Measurements from ENCODE around the gene CDH3. TPM values are rescaled to one million over a fixed set of nuclear protein-coding genes. Genes with fewer than 3 reads are reported as not detected.

The CDH3 gene
- total and polyA plus RNA-seq, 10 of the 15 experiments (the other 5 are each of a cell fraction or from before 2014, with no cell fraction given): 0.05 to 0.44 (median 0.12) TPM; not detected in 5

- CTCF ChIA-PET: interaction anchor here (0.6 to 3.6 kb wide), 2 partner anchors 89 to 692 kb away, joined by 3 to 14 read pairs; no protein-coding TSS in a partner anchor
- RAD21 ChIA-PET (ENCODE audit: unreplicated experiment): interaction anchor here (4.0 kb wide), 1 partner anchor 45 kb away, joined by 20 read pairs; no protein-coding TSS in a partner anchor
- H3K4me1 ChIP-seq (ENCODE audit: control insufficient read depth, insufficient read depth, low read length): peaks cover 7% of the 10 kb centered on the region
- no peak overlapping the region for H3K27ac ChIP-seq (ENCODE audit: control insufficient read depth, insufficient read depth)
- DNase-seq (ENCODE audit: low read depth, low spot score) (no peak), ATAC-seq (peak; percentile 86), FAIRE-seq (no peak)
- H3K79me2 ChIP-seq (ENCODE audit: control insufficient read depth, insufficient read depth, low read length): no peaks in the 10 kb centered on the region
- BruUV-seq (replicated peaks): no TSS peak
- H3K27me3 ChIP-seq (replicated peaks in 1 of 2; ENCODE audit: control insufficient read depth in 2 of 2, insufficient read depth in 2 of 2, low read length in 1 of 2): no peaks in the 10 kb centered on the region
- H3K9ac ChIP-seq (ENCODE audit: control insufficient read depth, insufficient read depth, low read length): no peak overlapping the region
- intact Hi-C loops (cut with micrococcal nuclease; ENCODE audit: unreplicated experiment): no loop called here
- H4K20me1 ChIP-seq (ENCODE audit: control insufficient read depth, insufficient read depth): no peaks in the 10 kb centered on the region
- no peak overlapping the region for H3K4me3 ChIP-seq
- WGBS (ENCODE audit: insufficient coverage, insufficient replicate concordance, low lambda C conversion rate, missing lambda C conversion rate): 13% methylated on average over 12 of the region's 14 CpGs
- H2AFZ ChIP-seq (ENCODE audit: control insufficient read depth, low read depth, low read length): peak overlapping the region; percentile 57
- peak overlapping the region; percentile 54 for H3K4me2 ChIP-seq (ENCODE audit: control insufficient read depth, insufficient read depth)
- no peaks in the 10 kb centered on the region; the same call in 2 of the 3 replicates for H3K9me3 ChIP-seq (replicated peaks; ENCODE audit: control insufficient read depth, insufficient read depth, low read length)
- SMC1A ChIA-PET (ENCODE audit: uncharacterized antibody, unreplicated experiment): interaction anchor here (0.7 to 2.4 kb wide), 5 partner anchors 10 to 89 kb away, joined by 3 to 7 read pairs (median 3); no protein-coding TSS in a partner anchor
- no peaks in the 10 kb centered on the region for H3K36me3 ChIP-seq (ENCODE audit: control insufficient read depth in 2 of 2, insufficient read depth in 2 of 2, low read length in 1 of 2)
- in situ Hi-C loops (cut with MboI): no loop called here
- POLR2A ChIA-PET: interaction anchor here (1.2 kb wide), 1 partner anchor 45 kb away, joined by 5 read pairs; no protein-coding TSS in a partner anchor
- peak; percentile 40; the same call in 1 of the 2 replicates for TF ChIP-seq RELB (IDR thresholded peaks at IDR 0.05; ENCODE audit: low read depth)
- peak in 1 of 2 experiments; percentile 90; a peak in 2 of 4 replicates for TF ChIP-seq ETV6 (conservative IDR thresholded peaks at IDR 0.05 in 1 of 2, IDR thresholded peaks at IDR 0.05 in 1 of 2; ENCODE audit: borderline replicate concordance in 1 of 2, low read depth in 1 of 2)
- peak; percentile 49; the same call in 1 of the 2 replicates for TF ChIP-seq MTA2 (IDR thresholded peaks at IDR 0.05; ENCODE audit: low read depth)
- TF ChIP-seq ATF7 (IDR thresholded peaks at IDR 0.05; ENCODE audit: low read depth): peak; percentile 19; the same call in 1 of the 2 replicates
- TF ChIP-seq IKZF2 (IDR thresholded peaks at IDR 0.05): peak; percentile 76 to 78
- TF ChIP-seq E2F4 (IDR thresholded peaks at IDR 0.05; ENCODE audit: low read depth, low read length): no peak
- no peak for TF ChIP-seq NFIC (IDR thresholded peaks at IDR 0.05; ENCODE audit: low read depth, low read length)
- no peak for TF ChIP-seq LARP7 (IDR thresholded peaks at IDR 0.05)
- peak; percentile 84; the same call in 1 of the 2 replicates for TF ChIP-seq SPI1 (IDR thresholded peaks at IDR 0.05; ENCODE audit: borderline replicate concordance, insufficient read depth, low read depth, low read length)
- TF ChIP-seq IKZF1 (conservative IDR thresholded peaks at IDR 0.05): peak; percentile 91
- TF ChIP-seq GATAD2B (conservative IDR thresholded peaks at IDR 0.05; ENCODE audit: low read depth): 0 out of 2 replicates have a peak, but pooled peaks have one; percentile 45
- peak; percentile 43 for TF ChIP-seq MEF2B (IDR thresholded peaks at IDR 0.05; ENCODE audit: partially characterized antibody, poor library complexity, severe bottlenecking)
- no peak for TF ChIP-seq MYB (IDR thresholded peaks at IDR 0.05; ENCODE audit: borderline replicate concordance, low read depth, low read length)
- no peak for TF ChIP-seq PML (IDR thresholded peaks at IDR 0.05; ENCODE audit: low read length)
- TF ChIP-seq CREM (IDR thresholded peaks at IDR 0.05; ENCODE audit: low read depth): peak; percentile 13; the same call in 1 of the 2 replicates
- TF ChIP-seq NR2F1 (conservative IDR thresholded peaks at IDR 0.05): no peak
- peak; percentile 85 for TF ChIP-seq EED (IDR thresholded peaks at IDR 0.05; ENCODE audit: low read depth)
- no peak for TF ChIP-seq SREBF2 (IDR thresholded peaks at IDR 0.05; ENCODE audit: low read length)
- peak; percentile 55; the same call in 1 of the 2 replicates for TF ChIP-seq DPF2 (IDR thresholded peaks at IDR 0.05)
- no peak for TF ChIP-seq HDAC6 (IDR thresholded peaks at IDR 0.05; ENCODE audit: unreplicated experiment)
Observed at GRCh38 chr16:68711421-68712139, 66.5 kb downstream of the CDH3 start.
